Mucosa of rectum (tissue), 2 donors: ENCODE measurements around the gene CRY2.
"Not testable (repeated sequence)": the region's sequence is repeated elsewhere in the genome, so short reads cannot be mapped to it uniquely, and the experiment has no call there.

Experiments
- H3K27ac ChIP-seq, 2 donors: one replicate each; pipeline ENCODE4 v1.7.0; 2013; ENCODE audit warnings: inconsistent platforms in 2 of 2, low read depth in 2 of 2, low read length in 2 of 2
- H3K27me3 ChIP-seq, 2 donors: one replicate each; pipeline ENCODE4 v1.7.0; 2013; ENCODE audit warnings: low read length in 2 of 2; ENCODE audit not compliant: control insufficient read depth in 2 of 2, insufficient read depth in 2 of 2
- H3K36me3 ChIP-seq, 2 donors: one replicate each; pipeline ENCODE4 v1.7.0; 2013; ENCODE audit warnings: low read length in 2 of 2; ENCODE audit not compliant: control insufficient read depth in 2 of 2, insufficient read depth in 2 of 2
- H3K4me1 ChIP-seq, 2 donors: one replicate each; pipeline ENCODE4 v1.7.0; 2013; ENCODE audit warnings: low read length in 2 of 2, mild to moderate bottlenecking in 1 of 2; ENCODE audit not compliant: control insufficient read depth in 2 of 2, insufficient read depth in 2 of 2
- H3K4me3 ChIP-seq, 2 donors: one replicate each; pipeline ENCODE4 v1.7.0; 2013; ENCODE audit warnings: low read length in 2 of 2
- H3K9ac ChIP-seq, 2 donors: one replicate each; pipeline ENCODE4 v1.7.0; 2013; ENCODE audit warnings: low read length in 2 of 2, low read depth in 1 of 2, mild to moderate bottlenecking in 1 of 2
- H3K9me3 ChIP-seq, 2 donors: one replicate each; pipeline ENCODE4 v1.7.0; 2013; ENCODE audit warnings: low read length in 2 of 2; ENCODE audit not compliant: control insufficient read depth in 2 of 2
- donor health status: healthy.
- donor health status: Normal muscosa, but diverticular disease.

Gene CRY2

GRCh38 chr11:45897556-45897955, 50.3 kb downstream of the CRY2 start:
- Histone ChIP-seq H3K9ac (no peak overlapping the region), H3K27me3 (peaks cover 7 to 27% of the 10 kb centered on the region in 2 donors), H3K36me3 (no peaks in the 10 kb centered on the region), H3K9me3 (no peaks in the 10 kb centered on the region), H3K4me1 (peaks cover 4 to 10% of the 10 kb centered on the region in 2 donors), H3K4me3 (no peak overlapping the region), H3K27ac (no peak overlapping the region)

DNA sequence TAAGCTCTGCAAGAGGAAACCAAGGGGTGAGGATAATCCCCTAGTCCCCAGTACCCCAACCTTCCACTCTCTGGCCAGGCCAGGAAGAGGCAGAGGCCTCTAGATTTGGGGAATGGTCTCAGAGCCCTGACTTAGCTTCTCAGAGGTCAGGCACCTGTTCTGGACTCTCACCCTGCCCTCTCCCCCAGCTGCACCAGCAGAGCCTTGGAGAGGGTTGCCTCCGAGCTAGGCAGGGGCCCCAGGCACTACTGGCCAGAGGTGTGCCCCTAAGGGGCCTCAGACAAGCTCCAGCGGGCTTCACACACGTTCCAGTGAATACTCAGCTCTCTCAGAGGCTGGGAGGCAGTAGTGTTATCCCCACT, 51.8 kb downstream of the CRY2 start:
- Histone ChIP-seq H3K4me3 (no peak overlapping the region), H3K36me3 (no peaks in the 10 kb centered on the region), H3K27me3 (peaks cover 7 to 27% of the 10 kb centered on the region in 2 donors), H3K9ac (no peak overlapping the region), H3K4me1 (peaks cover 4 to 10% of the 10 kb centered on the region in 2 donors), H3K9me3 (no peaks in the 10 kb centered on the region), H3K27ac (no peak overlapping the region)

GRCh38 chr11:45899448-45900174, 52.3 kb downstream of the CRY2 start:
- H3K4me1 ChIP-seq, result peaks cover 4 to 10% of the 10 kb centered on the region in 2 donors
- peak overlapping the region in 1 of 2 donors; percentile 33 for H3K9ac ChIP-seq
- H3K4me3 ChIP-seq, result peak overlapping the region; percentile 42 to 55
- H3K27me3 ChIP-seq, result peaks cover 7 to 27% of the 10 kb centered on the region in 2 donors
- H3K27ac ChIP-seq, result peak overlapping the region in 1 of 2 donors; percentile 32
- no peaks in the 10 kb centered on the region for H3K9me3 ChIP-seq
- no peaks in the 10 kb centered on the region for H3K36me3 ChIP-seq

DNA sequence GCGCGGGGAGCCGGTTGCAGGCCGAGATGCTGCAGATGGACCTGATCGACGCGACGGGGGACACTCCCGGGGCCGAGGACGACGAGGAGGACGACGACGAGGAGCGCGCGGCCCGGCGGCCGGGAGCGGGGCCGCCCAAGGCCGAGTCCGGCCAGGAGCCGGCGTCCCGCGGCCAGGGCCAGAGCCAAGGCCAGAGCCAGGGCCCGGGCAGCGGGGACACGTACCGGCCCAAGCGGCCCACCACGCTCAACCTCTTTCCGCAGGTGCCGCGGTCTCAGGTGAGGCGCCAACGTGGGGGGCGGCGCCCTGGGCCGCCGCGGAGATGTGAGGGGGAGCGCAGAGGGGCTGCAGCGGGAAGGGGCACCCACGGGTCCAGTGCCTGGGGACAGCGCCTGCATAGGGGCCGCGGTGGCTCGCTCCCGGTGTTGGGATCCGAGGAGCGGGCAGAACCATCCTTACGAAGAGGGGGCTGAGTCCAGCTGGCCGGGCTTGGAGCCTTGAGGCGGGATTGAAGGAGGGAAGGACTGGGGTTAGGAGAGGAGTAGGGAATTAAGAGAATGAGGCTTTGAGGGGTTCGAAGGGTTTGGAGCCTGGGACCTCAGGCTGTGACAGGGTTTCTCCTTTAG, 53.0 kb downstream of the CRY2 start:
- H3K9ac ChIP-seq, H3K27ac ChIP-seq, H3K36me3 ChIP-seq, H3K4me1 ChIP-seq, H3K9me3 ChIP-seq: not testable (repeated sequence)
- Histone ChIP-seq H3K4me3 (peak overlapping the region; percentile 20 to 30), H3K27me3 (peaks cover 7 to 27% of the 10 kb centered on the region in 2 donors)

DNA sequence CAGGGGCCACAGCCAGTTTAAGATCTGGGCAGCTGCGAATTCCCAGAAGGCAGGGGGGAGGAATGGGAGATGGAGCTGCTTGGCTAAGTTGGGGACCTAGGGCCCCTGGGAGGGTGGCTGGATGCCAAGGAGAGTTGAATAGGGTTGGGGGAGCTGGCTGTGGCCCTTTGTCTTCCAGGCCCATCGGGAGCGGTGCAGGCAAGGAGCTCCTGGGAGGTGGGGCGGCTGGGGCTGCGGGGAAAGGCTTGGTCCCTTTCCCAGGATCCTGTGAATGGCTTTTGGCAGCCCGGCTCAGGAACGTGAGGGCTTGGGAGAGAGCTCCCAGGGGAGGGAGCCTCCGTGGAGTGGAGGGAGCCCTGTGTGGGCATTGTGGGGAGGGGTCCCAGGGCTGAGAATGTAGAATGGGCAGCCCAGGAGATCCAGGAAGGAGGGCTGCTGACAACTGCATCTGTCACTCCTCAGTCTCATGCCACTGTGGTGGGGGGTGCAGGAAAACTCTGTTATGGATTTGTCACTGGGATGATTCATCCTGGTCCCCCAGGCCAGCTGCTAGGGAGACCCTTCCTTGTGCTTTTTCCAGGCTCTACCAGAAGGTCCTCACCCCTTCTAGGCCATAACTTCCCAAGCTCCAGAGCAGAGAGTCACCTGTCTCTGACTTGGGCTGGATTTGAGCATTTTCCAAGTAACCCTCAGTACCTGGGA, 53.8 kb downstream of the CRY2 start:
- Histone ChIP-seq H3K4me3 (peak overlapping the region; percentile 20 to 30), H3K4me1 (peaks cover 5 to 12% of the 10 kb centered on the region in 2 donors), H3K9ac (no peak overlapping the region), H3K9me3 (no peaks in the 10 kb centered on the region), H3K36me3 (no peaks in the 10 kb centered on the region), H3K27ac (no peak overlapping the region), H3K27me3 (peaks cover 7 to 27% of the 10 kb centered on the region in 2 donors)

DNA sequence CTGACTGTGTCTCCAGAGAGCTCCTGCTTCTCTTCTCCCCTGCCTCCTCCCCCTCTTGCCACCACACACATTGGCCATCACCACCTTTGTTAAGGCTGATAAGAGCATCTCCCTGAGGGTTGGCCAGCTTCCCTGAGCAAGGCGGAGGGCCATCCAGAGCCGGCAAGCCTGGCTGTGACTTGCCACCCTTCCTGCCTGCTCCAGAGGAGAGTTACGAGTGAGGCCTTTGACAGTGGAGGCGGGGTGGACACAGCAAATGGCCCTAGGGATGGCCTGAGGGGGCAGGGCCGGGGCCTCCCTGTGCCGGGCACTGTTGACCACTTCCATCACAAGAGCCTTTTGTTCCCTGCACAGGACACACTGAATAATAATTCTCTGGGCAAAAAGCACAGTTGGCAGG, 54.4 kb downstream of the CRY2 start:
- H3K4me1 ChIP-seq, result peaks cover 6 to 18% of the 10 kb centered on the region in 2 donors
- peaks cover 7 to 27% of the 10 kb centered on the region in 2 donors for H3K27me3 ChIP-seq
- no peak overlapping the region for H3K27ac ChIP-seq
- H3K4me3 ChIP-seq, result no peak overlapping the region
- H3K9me3 ChIP-seq, result no peaks in the 10 kb centered on the region
- no peaks in the 10 kb centered on the region for H3K36me3 ChIP-seq
- no peak overlapping the region for H3K9ac ChIP-seq

- Histone ChIP-seq H3K4me1 (peaks cover 6 to 23% of the 10 kb centered on the region in 2 donors), H3K9ac (no peak overlapping the region), H3K27me3 (peaks cover 7 to 24% of the 10 kb centered on the region in 2 donors), H3K4me3 (no peak overlapping the region), H3K27ac (no peak overlapping the region), H3K36me3 (no peaks in the 10 kb centered on the region), H3K9me3 (no peaks in the 10 kb centered on the region)
Observed at GRCh38 chr11:45902452-45903380, 55.4 kb downstream of the CRY2 start.

DNA sequence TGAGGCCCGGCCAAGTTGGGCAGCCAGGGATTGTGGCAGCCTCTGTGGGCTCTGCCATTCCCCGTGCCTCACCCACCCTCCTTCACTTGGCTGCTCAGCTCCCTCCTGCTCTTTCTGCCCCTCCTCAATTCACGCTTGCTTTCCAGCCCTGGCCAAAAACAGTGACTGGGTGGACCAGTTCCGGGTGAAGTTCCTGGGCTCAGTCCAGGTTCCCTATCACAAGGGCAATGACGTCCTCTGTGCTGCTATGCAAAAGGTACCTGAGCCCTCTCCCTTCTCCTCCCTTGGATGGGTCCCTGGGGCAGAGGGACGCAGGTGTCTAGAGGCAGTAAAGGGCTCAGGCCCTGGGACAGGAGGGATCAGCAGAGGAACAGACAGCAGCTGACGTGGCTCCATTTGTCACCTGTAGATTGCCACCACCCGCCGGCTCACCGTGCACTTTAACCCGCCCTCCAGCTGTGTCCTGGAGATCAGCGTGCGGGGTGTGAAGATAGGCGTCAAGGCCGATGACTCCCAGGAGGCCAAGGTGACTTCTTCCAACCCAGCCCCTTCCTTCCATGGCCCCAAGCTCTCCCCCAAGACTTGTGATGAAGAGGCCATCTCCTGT, 57.1 kb downstream of the CRY2 start:
- Histone ChIP-seq H3K9ac (no peak overlapping the region), H3K9me3 (no peaks in the 10 kb centered on the region), H3K4me3 (no peak overlapping the region), H3K27ac (peak overlapping the region in 1 of 2 donors; percentile 34), H3K27me3 (peaks cover 4 to 12% of the 10 kb centered on the region in 2 donors), H3K36me3 (peaks cover 0 to 3% of the 10 kb centered on the region in 2 donors), H3K4me1 (peaks cover 2 to 17% of the 10 kb centered on the region in 2 donors)

GRCh38 chr11:45905095-45905494, 57.8 kb downstream of the CRY2 start:
- Histone ChIP-seq H3K9ac (no peak overlapping the region), H3K36me3 (peaks cover 3 to 4% of the 10 kb centered on the region in 2 donors), H3K4me1 (peaks cover 2 to 16% of the 10 kb centered on the region in 2 donors), H3K27me3 (peaks cover 4 to 11% of the 10 kb centered on the region in 2 donors), H3K27ac (peak overlapping the region in 1 of 2 donors; percentile 34), H3K9me3 (no peaks in the 10 kb centered on the region), H3K4me3 (no peak overlapping the region)
